GM10248 (cell line): Measurements from ENCODE around the gene KATNBL1.

Source experiments
- CTCF ChIA-PET: fragments of 300-600 bp; sonication (Branson Sonifier 250); formaldehyde crosslinking; extraction: SDS; loops from one replicate; lab custom pipeline; 2021; ENCODE audit warnings: antibody characterized with exemption; lab: Yijun Ruan, JAX
- POLR2A ChIA-PET: fragments of 350-650 bp; sonication (Branson Sonifier 250); formaldehyde crosslinking; extraction: SDS; loops from one replicate; lab custom pipeline; 2020; ENCODE audit warnings: antibody characterized with exemption; lab: Yijun Ruan, JAX
- DNase-seq: peaks from one replicate; pipeline ENCODE4 v3.0.0; 2012; ENCODE audit errors: extremely low spot score
- CTCF ChIP-seq: IDR thresholded peaks from 2 replicates; pipeline ENCODE4 v1.5.1; 2012; ENCODE audit warnings: mild to moderate bottlenecking, low read depth; ENCODE audit errors: extremely low read depth, missing control alignments, control extremely low read depth

KATNBL1 gene

GRCh38 chr15:34111488-34111887 lies 98.4 kb downstream of the KATNBL1 start:
- CTCF ChIA-PET, result interaction anchor here (0.8 to 4.9 kb wide), 8 partner anchors 9 to 256 kb away, joined by 3 to 64 read pairs (median 9); partner anchors contain the start of gene KATNBL1
- POLR2A ChIA-PET, result no interaction called here
- no peak for TF ChIP-seq CTCF
- no peak for DNase-seq

GRCh38 chr15:34109797-34110663 lies 99.9 kb downstream of the KATNBL1 start:
- CTCF ChIA-PET, result interaction anchor here (0.7 to 4.9 kb wide), 33 partner anchors 9 to 478 kb away, joined by 3 to 64 read pairs (median 6); partner anchors contain the start of genes KATNBL1, LPCAT4, NOP10 and NUTM1
- POLR2A ChIA-PET, result interaction anchor here (0.9 kb wide), 1 partner anchor 100 kb away, joined by 5 read pairs; the partner anchor contains the start of gene KATNBL1
- peak; percentile 31 for DNase-seq
- peak; percentile 66 for TF ChIP-seq CTCF

GRCh38 chr15:34107315-34107714 lies 102.6 kb downstream of the KATNBL1 start:
- TF ChIP-seq CTCF, result no peak
- ChIA-PET POLR2A (no interaction called here), CTCF (interaction anchor here (1.0 to 4.9 kb wide), 4 partner anchors 45 to 114 kb away, joined by 3 to 64 read pairs (median 4); partner anchors contain the start of gene KATNBL1)
- no peak for DNase-seq

- no peak for TF ChIP-seq CTCF
- ChIA-PET CTCF (interaction anchor here (0.9 to 4.9 kb wide), 5 partner anchors 60 to 115 kb away, joined by 3 to 64 read pairs (median 4); partner anchors contain the start of gene KATNBL1), POLR2A (no interaction called here)
- DNase-seq, result no peak
Measured at GRCh38 chr15:34106423-34106822, 103.5 kb downstream of the KATNBL1 start.

GRCh38 chr15:34102175-34102925 lies 107.5 kb downstream of the KATNBL1 start:
- ChIA-PET POLR2A (interaction anchor here (1.1 kb wide), 1 partner anchor 21 kb away, joined by 3 read pairs; no protein-coding TSS in a partner anchor), CTCF (interaction anchor here (1.0 to 1.3 kb wide), 4 partner anchors 17 to 485 kb away, joined by 3 to 7 read pairs (median 4); partner anchors contain the start of gene KATNBL1)
- no peak for DNase-seq

More at GRCh38 chr15:34102175-34102925, 107.5 kb downstream of the KATNBL1 start:
- TF ChIP-seq CTCF, result no peak
